SJCRH30 (cell line): ENCODE data around the gene HTR3E. TPM values are rescaled to one million over a fixed set of nuclear protein-coding genes. Genes with fewer than 3 reads are reported as not detected.

Experiments used
- DNase-seq, 2 experiments: peaks; one replicate each; pipeline ENCODE4 v3.0.0-alpha.2; 2015 to 2020
- H3K27ac ChIP-seq: fragments of 250-450 bp; sonication (Bioruptor Pico); 2 replicates; pipeline ENCODE4 v1.5.1; 2020; ENCODE audit warnings: mild to moderate bottlenecking, moderate library complexity
- H3K27me3 ChIP-seq: fragments of 250-450 bp; sonication (Bioruptor Pico); 2 replicates; pipeline ENCODE4 v1.5.1; 2020; ENCODE audit warnings: mild to moderate bottlenecking, moderate library complexity
- H3K36me3 ChIP-seq: fragments of 250-450 bp; sonication (Bioruptor Pico); 2 replicates; pipeline ENCODE4 v1.5.1; 2020; ENCODE audit warnings: mild to moderate bottlenecking, moderate library complexity
- H3K4me1 ChIP-seq: fragments of 250-450 bp; sonication (Bioruptor Pico); 2 replicates; pipeline ENCODE4 v1.5.1; 2020; ENCODE audit warnings: mild to moderate bottlenecking, moderate library complexity
- H3K4me3 ChIP-seq: fragments of 250-450 bp; sonication (Bioruptor Pico); 2 replicates; pipeline ENCODE4 v1.5.1; 2020; ENCODE audit warnings: mild to moderate bottlenecking, moderate library complexity
- H3K9me3 ChIP-seq: fragments of 250-450 bp; sonication (Bioruptor Pico); replicated peaks from 2 replicates; pipeline ENCODE4 v1.5.1; 2020; ENCODE audit warnings: mild to moderate bottlenecking, moderate library complexity
- total RNA-seq: library from RNA; depleted of rRNA; stranded (reverse); fragments of >200 nt; shearing (Covaris generic); gene quantifications from 2 replicates; pipeline ENCODE4 v1.2.3, GENCODE V29; 2014; rRNA removed

The HTR3E gene
- total RNA-seq, 1 experiment from 2014 or later, result 6.5 TPM

DNA sequence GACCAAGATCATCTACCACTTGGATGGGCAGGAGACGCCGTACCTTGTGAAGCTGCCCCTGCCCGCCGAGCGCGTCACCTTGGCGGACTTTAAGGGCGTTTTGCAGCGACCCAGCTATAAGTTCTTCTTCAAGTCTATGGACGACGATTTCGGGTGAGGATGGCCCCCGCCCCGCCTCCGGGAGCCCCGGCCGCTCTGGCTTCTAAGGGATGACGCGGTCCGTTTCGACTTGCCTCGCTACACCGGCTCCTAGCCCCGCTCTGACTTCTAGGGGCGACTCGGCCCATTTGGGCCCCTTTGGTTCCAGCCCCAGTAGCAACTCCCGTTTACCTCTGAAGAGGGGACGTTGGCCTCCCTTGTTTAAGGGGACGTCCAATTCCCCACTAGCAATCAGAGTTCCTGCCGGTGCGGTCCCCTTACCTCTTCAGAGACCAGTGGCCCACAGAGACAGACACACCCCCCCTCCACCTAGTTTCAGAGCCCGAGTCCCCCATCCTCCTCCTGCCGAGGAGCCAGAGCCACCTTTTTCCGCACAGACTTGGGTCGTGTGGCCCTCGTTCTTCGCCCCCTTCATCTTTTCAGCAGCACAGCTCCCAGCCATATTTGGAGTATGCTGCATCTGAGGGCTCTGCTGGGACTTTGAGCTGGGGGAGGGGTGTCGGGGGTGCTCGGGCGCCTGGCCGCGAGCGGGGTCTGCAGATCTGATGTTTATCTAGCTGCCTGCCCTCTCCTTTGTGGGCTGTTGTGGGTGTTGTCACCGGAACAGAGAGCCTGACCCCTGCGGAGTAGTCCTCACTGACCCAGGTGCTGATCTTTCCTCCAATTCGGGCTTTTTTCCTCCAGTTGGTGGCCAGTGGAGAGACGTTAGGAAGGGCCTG lies 59.0 kb downstream of the HTR3E start:
- Histone ChIP-seq H3K9me3 (no peaks in the 10 kb centered on the region), H3K36me3 (peaks cover 3% of the 10 kb centered on the region; the same call in 1 of the 2 replicates), H3K27ac (peak overlapping the region; percentile 71), H3K27me3 (no peaks in the 10 kb centered on the region), H3K4me1 (peaks cover 7% of the 10 kb centered on the region; the same call in 1 of the 2 replicates), H3K4me3 (peak overlapping the region; percentile 98)
- peak; percentile 29 to 40 for DNase-seq

DNA sequence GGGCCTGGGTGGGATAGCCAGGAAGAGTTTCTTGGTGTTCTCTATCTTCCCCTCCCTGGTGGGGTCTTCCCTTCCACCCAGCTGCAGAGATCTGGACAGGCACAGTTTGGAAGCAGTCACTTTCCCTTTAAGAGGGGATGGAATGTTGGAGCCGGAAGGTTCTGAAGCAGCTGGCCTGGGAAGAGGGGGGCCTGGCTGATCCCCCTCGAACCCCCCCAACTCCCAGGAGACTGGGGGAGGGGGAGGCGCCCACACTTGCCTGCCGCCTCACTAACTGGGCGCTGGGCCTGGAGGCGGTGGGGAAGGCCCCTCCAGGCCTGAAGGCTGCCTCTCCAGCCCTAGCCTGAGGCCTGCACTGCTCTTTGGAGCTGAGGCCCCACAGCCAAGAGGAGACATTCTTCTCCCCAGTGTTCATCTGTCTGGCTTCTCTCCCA lies 59.7 kb downstream of the HTR3E start:
- peak overlapping the region; percentile 71; the same call in 1 of the 2 replicates for H3K27ac ChIP-seq
- no peaks in the 10 kb centered on the region for H3K27me3 ChIP-seq
- peak overlapping the region; percentile 98 for H3K4me3 ChIP-seq
- H3K9me3 ChIP-seq, result no peaks in the 10 kb centered on the region
- peak; percentile 81 to 84 for DNase-seq
- peaks cover 3% of the 10 kb centered on the region; the same call in 1 of the 2 replicates for H3K36me3 ChIP-seq
- H3K4me1 ChIP-seq, result peaks cover 7% of the 10 kb centered on the region; the same call in 1 of the 2 replicates

Other genes starting within 250 kb of the HTR3E start
- gene PARL, start 212.2 kb upstream of the HTR3E start, total RNA-seq, result 51.4 and 55.5 TPM in 2 replicates
- 11.2 and 15.0 TPM in 2 replicates for gene ABCC5, start 79.2 kb upstream of the HTR3E start, total RNA-seq
- gene HTR3D, start 65.3 kb upstream of the HTR3E start, total RNA-seq, result not detected in 2 replicates
- gene HTR3C, start 44.0 kb upstream of the HTR3E start, total RNA-seq, result not detected in 2 replicates
- 42.6 and 43.0 TPM in 2 replicates for gene EIF2B5, start 38.3 kb downstream of the HTR3E start, total RNA-seq
- 38.5 and 43.7 TPM in 2 replicates for gene DVL3, start 58.3 kb downstream of the HTR3E start, total RNA-seq
- gene AP2M1, start 77.8 kb downstream of the HTR3E start, total RNA-seq, result 194 and 196 TPM in 2 replicates
- 29.4 and 32.6 TPM in 2 replicates for gene ABCF3, start 89.1 kb downstream of the HTR3E start, total RNA-seq
- 0.51 and 1.0 TPM in 2 replicates for gene VWA5B2, start 132.5 kb downstream of the HTR3E start, total RNA-seq
- gene ALG3, start 151.9 kb downstream of the HTR3E start, total RNA-seq, result 37.0 and 38.2 TPM in 2 replicates
- 5.4 and 5.5 TPM in 2 replicates for gene EEF1AKMT4, start 152.6 kb downstream of the HTR3E start, total RNA-seq
- gene CAMK2N2, start 164.5 kb downstream of the HTR3E start, total RNA-seq, result 4.0 and 6.0 TPM in 2 replicates
- gene ECE2, start 179.0 kb downstream of the HTR3E start, total RNA-seq, result 0.08 TPM in 1 of 2 replicates, not detected in the other
- 302 TPM in 2 replicates for gene PSMD2, start 202.2 kb downstream of the HTR3E start, total RNA-seq
- gene EIF4G1, start 217.5 kb downstream of the HTR3E start, total RNA-seq, result 304 and 312 TPM in 2 replicates
- 4.8 and 5.9 TPM in 2 replicates for gene FAM131A, start 240.5 kb downstream of the HTR3E start, total RNA-seq